HepG2 (cell line): ENCODE data around the gene KAT2A. TPM values are rescaled to one million over a fixed set of nuclear protein-coding genes. Genes with fewer than 3 reads are reported as not detected.

Experiments
- CEBPB ChIP-seq: IDR thresholded peaks from 2 replicates; pipeline ENCODE4 v1.6.1; 2011; ENCODE audit warnings: low read depth, low read length, improper control_type of control experiment, borderline replicate concordance
- EHMT2 ChIP-seq: fragments of 200-600 bp; sonication (generic); IDR thresholded peaks from 2 replicates; pipeline ENCODE4 v1.7.0; 2017; ENCODE audit warnings: antibody characterized with exemption, low read depth, low read length, borderline replicate concordance
- FOXK1 ChIP-seq: sonication (generic); formaldehyde crosslinking; IDR thresholded peaks from 2 replicates; pipeline ENCODE4 v1.4.0; 2020; ENCODE audit warnings: low read depth, missing genetic modification reagents, borderline replicate concordance
- GATA4 ChIP-seq: sonication (generic); IDR thresholded peaks from 2 replicates; pipeline ENCODE4 v1.6.1; 2016; ENCODE audit warnings: antibody characterized with exemption, low read depth, borderline replicate concordance
- GPN1 ChIP-seq: sonication (generic); formaldehyde crosslinking; IDR thresholded peaks from 2 replicates; pipeline ENCODE4 v1.5.1; 2020; ENCODE audit warnings: missing genetic modification reagents, borderline replicate concordance
- HOXA3 ChIP-seq: sonication (generic); formaldehyde crosslinking; IDR thresholded peaks from 2 replicates; pipeline ENCODE4 v1.5.0; 2020; ENCODE audit warnings: missing genetic modification reagents
- MBD4 ChIP-seq: IDR thresholded peaks from 2 replicates; pipeline ENCODE4 v1.6.1; 2012; ENCODE audit warnings: low read length, inconsistent platforms, borderline replicate concordance
- MTA3 ChIP-seq: sonication (generic); formaldehyde crosslinking; IDR thresholded peaks from 2 replicates; pipeline ENCODE4 v1.4.0; 2020; ENCODE audit warnings: missing genetic modification reagents
- PHB2 ChIP-seq: fragments of 450-650 bp; IDR thresholded peaks from 2 replicates; pipeline ENCODE4 v1.6.1; 2018; ENCODE audit not compliant: partially characterized antibody
- RAD21 ChIP-seq: fragments of 450-650 bp; formaldehyde crosslinking; IDR thresholded peaks from 2 replicates; pipeline ENCODE4 v1.5.0; 2020; ENCODE audit warnings: mild to moderate bottlenecking
- SRSF4 ChIP-seq: fragments of 200-400 bp; formaldehyde crosslinking; IDR thresholded peaks from one replicate; pipeline ENCODE4 v1.6.1; 2018; ENCODE audit warnings: mild to moderate bottlenecking, low read depth, low read length, moderate library complexity; ENCODE audit not compliant: poor library complexity, severe bottlenecking
- ZBTB1 ChIP-seq: sonication (generic); formaldehyde crosslinking; IDR thresholded peaks from 2 replicates; pipeline ENCODE4 v1.4.0; 2020; ENCODE audit warnings: missing genetic modification reagents, borderline replicate concordance
- ZMYM4 ChIP-seq: sonication (generic); formaldehyde crosslinking; IDR thresholded peaks from 2 replicates; pipeline ENCODE4 v1.8.1; 2023; ENCODE audit warnings: mild to moderate bottlenecking, missing genetic modification reagents
- ZNF253 ChIP-seq: sonication (generic); formaldehyde crosslinking; IDR thresholded peaks from 2 replicates; pipeline ENCODE4 v1.8.0; 2022; ENCODE audit warnings: mild to moderate bottlenecking, missing genetic modification reagents, borderline replicate concordance
- ZNF747 ChIP-seq: sonication (generic); formaldehyde crosslinking; IDR thresholded peaks from 2 replicates; pipeline ENCODE4 v1.8.1; 2023; ENCODE audit warnings: missing genetic modification reagents, mild to moderate bottlenecking, borderline replicate concordance
- ZNF878 ChIP-seq: sonication (generic); formaldehyde crosslinking; IDR thresholded peaks from 2 replicates; pipeline ENCODE4 v1.8.1; 2023; ENCODE audit warnings: mild to moderate bottlenecking, missing genetic modification reagents, moderate library complexity
- ZSCAN30 ChIP-seq: sonication (generic); formaldehyde crosslinking; IDR thresholded peaks from 2 replicates; pipeline ENCODE4 v1.5.0; 2020; ENCODE audit warnings: mild to moderate bottlenecking, missing genetic modification reagents
- polyA plus RNA-seq, 8 experiments: library from polyadenylated mRNA; depleted of rRNA in 3 of 8; stranded (reverse) in 7 of 8; unstranded in 1 of 8; fragments of >200 nt; fragmentation: Illumina TruSeq in 4 of 8; extraction: Trizol in 4 of 8; gene quantifications; 2 replicates each; pipeline versions ENCODE4 v1.2.1 to v1.2.3, GENCODE V29; 2011 to 2016; ENCODE audit warnings: low read depth in 4 of 8, missing spikeins in 1 of 8, mixed read lengths in 1 of 8; ENCODE audit not compliant: insufficient read depth in 1 of 8
- total RNA-seq, 5 experiments: library from RNA; depleted of rRNA; stranded (reverse); fragments of >200 nt; fragmentation: Illumina TruSeq; extraction: Trizol; gene quantifications; 2 replicates each; pipeline ENCODE4 v1.2.3, GENCODE V29; 2016; ENCODE audit warnings: low read depth in 1 of 5
- TF ChIP-seq, protein P1 (sequence below): sonication (generic); formaldehyde crosslinking; IDR thresholded peaks from 2 replicates; pipeline ENCODE4 v1.5.1; 2020; ENCODE audit warnings: missing genetic modification reagents, mild to moderate bottlenecking, borderline replicate concordance
- TF ChIP-seq, protein P2 (sequence below): sonication (generic); formaldehyde crosslinking; conservative IDR thresholded peaks from 2 replicates; pipeline ENCODE4 v1.8.0; 2022; ENCODE audit warnings: low read depth, missing genetic modification reagents
- TF ChIP-seq, protein P3 (sequence below): IDR thresholded peaks from 2 replicates; pipeline ENCODE4 v1.6.1; 2016
- TF ChIP-seq, protein P4 (sequence below): sonication (generic); formaldehyde crosslinking; conservative IDR thresholded peaks from 2 replicates; pipeline ENCODE4 v1.4.0; 2020; ENCODE audit warnings: mild to moderate bottlenecking, missing genetic modification reagents, moderate library complexity

KAT2A gene
- total and polyA plus RNA-seq, 2 of the 13 experiments (the other 11 are each of a cell fraction or from before 2014, with no cell fraction given) = 29.1 to 90.4 TPM

DNA sequence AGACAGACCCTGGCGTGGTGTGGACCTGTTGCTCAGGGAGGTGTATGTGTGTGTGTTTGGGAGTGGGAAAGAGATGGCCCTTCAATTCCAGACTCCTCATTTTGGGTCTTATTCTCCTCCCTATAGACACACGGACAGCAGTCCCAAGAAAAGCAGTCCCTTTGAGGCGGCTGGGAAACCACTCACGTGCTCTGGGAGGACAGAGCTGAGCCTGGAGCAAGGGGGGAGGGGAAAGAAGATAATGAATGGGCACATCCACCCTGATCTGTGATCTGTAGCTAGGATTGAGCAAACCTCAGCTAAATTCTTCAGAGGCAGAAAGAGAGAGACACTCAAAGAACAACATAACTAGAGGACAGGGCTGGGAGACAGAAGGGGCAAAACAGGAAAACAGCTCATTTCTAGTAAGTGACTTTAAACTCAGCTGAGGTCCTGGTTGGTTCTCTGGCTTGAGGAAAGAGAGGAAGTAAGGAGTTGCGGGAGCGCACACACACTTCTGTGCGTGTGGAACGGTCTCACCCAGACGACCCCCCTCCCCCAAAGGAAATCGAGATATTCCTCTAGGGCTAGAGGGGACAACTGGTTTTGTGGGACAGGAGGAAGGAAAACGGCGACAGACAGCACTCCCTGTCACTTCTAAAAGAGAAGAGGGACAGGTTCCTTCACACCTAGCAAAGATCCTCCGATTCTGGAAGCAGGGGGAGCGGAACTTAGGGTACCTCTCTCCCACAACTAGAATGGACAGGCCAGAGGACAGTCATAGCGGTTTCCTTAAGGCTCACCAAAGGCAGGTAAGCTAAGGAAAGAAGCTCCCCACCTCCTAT lies 33.0 kb upstream of the KAT2A start (continued):
- TF ChIP-seq, protein P1, sequence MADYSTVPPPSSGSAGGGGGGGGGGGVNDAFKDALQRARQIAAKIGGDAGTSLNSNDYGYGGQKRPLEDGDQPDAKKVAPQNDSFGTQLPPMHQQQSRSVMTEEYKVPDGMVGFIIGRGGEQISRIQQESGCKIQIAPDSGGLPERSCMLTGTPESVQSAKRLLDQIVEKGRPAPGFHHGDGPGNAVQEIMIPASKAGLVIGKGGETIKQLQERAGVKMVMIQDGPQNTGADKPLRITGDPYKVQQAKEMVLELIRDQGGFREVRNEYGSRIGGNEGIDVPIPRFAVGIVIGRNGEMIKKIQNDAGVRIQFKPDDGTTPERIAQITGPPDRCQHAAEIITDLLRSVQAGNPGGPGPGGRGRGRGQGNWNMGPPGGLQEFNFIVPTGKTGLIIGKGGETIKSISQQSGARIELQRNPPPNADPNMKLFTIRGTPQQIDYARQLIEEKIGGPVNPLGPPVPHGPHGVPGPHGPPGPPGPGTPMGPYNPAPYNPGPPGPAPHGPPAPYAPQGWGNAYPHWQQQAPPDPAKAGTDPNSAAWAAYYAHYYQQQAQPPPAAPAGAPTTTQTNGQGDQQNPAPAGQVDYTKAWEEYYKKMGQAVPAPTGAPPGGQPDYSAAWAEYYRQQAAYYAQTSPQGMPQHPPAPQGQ (CRISPR knock-in tag) = no peak
- TF ChIP-seq ZMYM4 (CRISPR knock-in tag) = no peak
- no peak for TF ChIP-seq EHMT2
- no peak for TF ChIP-seq SRSF4
- TF ChIP-seq GPN1 = no peak
- TF ChIP-seq RAD21 (CRISPR knock-in tag) = no peak
- TF ChIP-seq ZBTB1 = no peak
- TF ChIP-seq CEBPB = peak; percentile 41; the same call in 1 of the 2 replicates
- no peak for TF ChIP-seq ZNF253 (CRISPR knock-in tag)
- TF ChIP-seq PHB2 = no peak
- TF ChIP-seq, protein P2, sequence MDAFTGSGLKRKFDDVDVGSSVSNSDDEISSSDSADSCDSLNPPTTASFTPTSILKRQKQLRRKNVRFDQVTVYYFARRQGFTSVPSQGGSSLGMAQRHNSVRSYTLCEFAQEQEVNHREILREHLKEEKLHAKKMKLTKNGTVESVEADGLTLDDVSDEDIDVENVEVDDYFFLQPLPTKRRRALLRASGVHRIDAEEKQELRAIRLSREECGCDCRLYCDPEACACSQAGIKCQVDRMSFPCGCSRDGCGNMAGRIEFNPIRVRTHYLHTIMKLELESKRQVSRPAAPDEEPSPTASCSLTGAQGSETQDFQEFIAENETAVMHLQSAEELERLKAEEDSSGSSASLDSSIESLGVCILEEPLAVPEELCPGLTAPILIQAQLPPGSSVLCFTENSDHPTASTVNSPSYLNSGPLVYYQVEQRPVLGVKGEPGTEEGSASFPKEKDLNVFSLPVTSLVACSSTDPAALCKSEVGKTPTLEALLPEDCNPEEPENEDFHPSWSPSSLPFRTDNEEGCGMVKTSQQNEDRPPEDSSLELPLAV (CRISPR knock-in tag) = no peak
- no peak for TF ChIP-seq ZNF747 (CRISPR knock-in tag)
- no peak for TF ChIP-seq ZSCAN30
- TF ChIP-seq, protein P3, sequence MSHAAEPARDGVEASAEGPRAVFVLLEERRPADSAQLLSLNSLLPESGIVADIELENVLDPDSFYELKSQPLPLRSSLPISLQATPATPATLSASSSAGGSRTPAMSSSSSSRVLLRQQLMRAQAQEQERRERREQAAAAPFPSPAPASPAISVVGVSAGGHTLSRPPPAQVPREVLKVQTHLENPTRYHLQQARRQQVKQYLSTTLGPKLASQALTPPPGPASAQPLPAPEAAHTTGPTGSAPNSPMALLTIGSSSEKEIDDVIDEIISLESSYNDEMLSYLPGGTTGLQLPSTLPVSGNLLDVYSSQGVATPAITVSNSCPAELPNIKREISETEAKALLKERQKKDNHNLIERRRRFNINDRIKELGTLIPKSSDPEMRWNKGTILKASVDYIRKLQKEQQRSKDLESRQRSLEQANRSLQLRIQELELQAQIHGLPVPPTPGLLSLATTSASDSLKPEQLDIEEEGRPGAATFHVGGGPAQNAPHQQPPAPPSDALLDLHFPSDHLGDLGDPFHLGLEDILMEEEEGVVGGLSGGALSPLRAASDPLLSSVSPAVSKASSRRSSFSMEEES (CRISPR knock-in tag) = peak; percentile 12; the same call in 1 of the 2 replicates
- no peak for TF ChIP-seq HOXA3
- TF ChIP-seq MBD4 = no peak
- TF ChIP-seq, protein P4, sequence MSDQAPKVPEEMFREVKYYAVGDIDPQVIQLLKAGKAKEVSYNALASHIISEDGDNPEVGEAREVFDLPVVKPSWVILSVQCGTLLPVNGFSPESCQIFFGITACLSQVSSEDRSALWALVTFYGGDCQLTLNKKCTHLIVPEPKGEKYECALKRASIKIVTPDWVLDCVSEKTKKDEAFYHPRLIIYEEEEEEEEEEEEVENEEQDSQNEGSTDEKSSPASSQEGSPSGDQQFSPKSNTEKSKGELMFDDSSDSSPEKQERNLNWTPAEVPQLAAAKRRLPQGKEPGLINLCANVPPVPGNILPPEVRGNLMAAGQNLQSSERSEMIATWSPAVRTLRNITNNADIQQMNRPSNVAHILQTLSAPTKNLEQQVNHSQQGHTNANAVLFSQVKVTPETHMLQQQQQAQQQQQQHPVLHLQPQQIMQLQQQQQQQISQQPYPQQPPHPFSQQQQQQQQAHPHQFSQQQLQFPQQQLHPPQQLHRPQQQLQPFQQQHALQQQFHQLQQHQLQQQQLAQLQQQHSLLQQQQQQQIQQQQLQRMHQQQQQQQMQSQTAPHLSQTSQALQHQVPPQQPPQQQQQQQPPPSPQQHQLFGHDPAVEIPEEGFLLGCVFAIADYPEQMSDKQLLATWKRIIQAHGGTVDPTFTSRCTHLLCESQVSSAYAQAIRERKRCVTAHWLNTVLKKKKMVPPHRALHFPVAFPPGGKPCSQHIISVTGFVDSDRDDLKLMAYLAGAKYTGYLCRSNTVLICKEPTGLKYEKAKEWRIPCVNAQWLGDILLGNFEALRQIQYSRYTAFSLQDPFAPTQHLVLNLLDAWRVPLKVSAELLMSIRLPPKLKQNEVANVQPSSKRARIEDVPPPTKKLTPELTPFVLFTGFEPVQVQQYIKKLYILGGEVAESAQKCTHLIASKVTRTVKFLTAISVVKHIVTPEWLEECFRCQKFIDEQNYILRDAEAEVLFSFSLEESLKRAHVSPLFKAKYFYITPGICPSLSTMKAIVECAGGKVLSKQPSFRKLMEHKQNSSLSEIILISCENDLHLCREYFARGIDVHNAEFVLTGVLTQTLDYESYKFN (CRISPR knock-in tag) = no peak
- TF ChIP-seq ZNF878 (CRISPR knock-in tag) = no peak
- no peak for TF ChIP-seq FOXK1 (CRISPR knock-in tag)
- no peak for TF ChIP-seq MTA3 (CRISPR knock-in tag)
- TF ChIP-seq GATA4 = no peak
